ENCODE measurements around the gene SRRM5. TPM values are rescaled to one million over a fixed set of nuclear protein-coding genes. Genes with fewer than 3 reads are reported as not detected.
A peak's percentile ranks its signal among the peaks of the same experiment; 100 is the strongest.

Gene SRRM5
- total and polyA plus RNA-seq, 2 of the 13 experiments (the other 11 are each of a cell fraction or from before 2014, with no cell fraction given) = 0.11 to 0.16 TPM

- Histone ChIP-seq H3K4me1 (ENCODE audit: insufficient read depth, low read length) (no peaks in the 10 kb centered on the region), H3K4me2 (ENCODE audit: low read depth, low read length) (no peak overlapping the region), H3K27ac (ENCODE audit: extremely low read length, insufficient read depth, low read length) (no peak overlapping the region), H3K27me3 (ENCODE audit: control insufficient read depth in 1 of 2, insufficient read depth in 2 of 2, low read length in 2 of 2) (no peaks in the 10 kb centered on the region), H3K79me2 (ENCODE audit: insufficient read depth, low read length) (no peaks in the 10 kb centered on the region), H3K36me3 (replicated peaks in 1 of 2; ENCODE audit: control insufficient read depth in 1 of 2, insufficient read depth in 2 of 2, low read length in 2 of 2) (peaks cover 0 to 2% of the 10 kb centered on the region in 2 experiments; a peak in 1 of 5 replicates), H2AFZ (ENCODE audit: low read length) (no peak overlapping the region), H3K4me3 (replicated peaks in 1 of 3; ENCODE audit: insufficient read depth in 1 of 3, low read depth in 2 of 3, low read length in 3 of 3) (no peak overlapping the region), H3K9me3 (ENCODE audit: low read length) (no peaks in the 10 kb centered on the region), H3K9ac (ENCODE audit: insufficient read depth, low read depth, low read length) (no peak overlapping the region), H4K20me1 (ENCODE audit: insufficient read depth, low read length) (no peaks in the 10 kb centered on the region)
- TF ChIP-seq RBAK (CRISPR knock-in tag; IDR thresholded peaks at IDR 0.05) = no peak
- ChIA-PET CTCF (ENCODE audit: low intra/inter-chr PET ratio, low total read pairs) (no interaction called here), POLR2A (no interaction called here)
- no peak for ATAC-seq
- FAIRE-seq = no peak
- DNase-seq (ENCODE audit: low spot score) = no peak
- BruUV-seq (replicated peaks) = no TSS peak
- in situ Hi-C loops (cut with HindIII; ENCODE audit: extremely low pct_ligation_motif_present, low pct_unique_long_range_greater_than_20kb) (no loop called here), intact Hi-C loops (cut with micrococcal nuclease; ENCODE audit: unreplicated experiment) (no loop called here)
- WGBS (ENCODE audit: low lambda C conversion rate) = 96% methylated on average over 17 of the region's 17 CpGs
These were observed 14.9 kb downstream of the SRRM5 start for GRCh38 chr19:43626838-43627237.

- Histone ChIP-seq H3K36me3 (replicated peaks in 1 of 2; ENCODE audit: control insufficient read depth in 1 of 2, insufficient read depth in 2 of 2, low read length in 2 of 2) (no peaks in the 10 kb centered on the region; a peak in 1 of 5 replicates), H3K9me3 (ENCODE audit: low read length) (no peaks in the 10 kb centered on the region), H3K4me2 (ENCODE audit: low read depth, low read length) (no peak overlapping the region), H4K20me1 (ENCODE audit: insufficient read depth, low read length) (no peaks in the 10 kb centered on the region), H3K27ac (ENCODE audit: extremely low read length, insufficient read depth, low read length) (no peak overlapping the region), H3K9ac (ENCODE audit: insufficient read depth, low read depth, low read length) (no peak overlapping the region), H2AFZ (ENCODE audit: low read length) (no peak overlapping the region), H3K27me3 (ENCODE audit: control insufficient read depth in 1 of 2, insufficient read depth in 2 of 2, low read length in 2 of 2) (no peaks in the 10 kb centered on the region), H3K4me1 (ENCODE audit: insufficient read depth, low read length) (peaks cover 8% of the 10 kb centered on the region), H3K4me3 (replicated peaks in 1 of 3; ENCODE audit: insufficient read depth in 1 of 3, low read depth in 2 of 3, low read length in 3 of 3) (no peak overlapping the region), H3K79me2 (ENCODE audit: insufficient read depth, low read length) (no peaks in the 10 kb centered on the region)
- no peak for FAIRE-seq
- TF ChIP-seq GFI1 (CRISPR knock-in tag; IDR thresholded peaks at IDR 0.05; ENCODE audit: borderline replicate concordance) = no peak
- TF ChIP-seq NFYB (CRISPR knock-in tag; IDR thresholded peaks at IDR 0.05) = peak; percentile 69
- no peak for TF ChIP-seq MAFF (IDR thresholded peaks at IDR 0.05; ENCODE audit: low read depth, low read length)
- TF ChIP-seq NFYC (CRISPR knock-in tag; IDR thresholded peaks at IDR 0.05) = peak; percentile 34; the same call in 1 of the 2 replicates
- BruUV-seq (replicated peaks) = no TSS peak
- no peak for DNase-seq (ENCODE audit: low spot score)
- 100% methylated on average over 1 of the region's 3 CpGs for WGBS (ENCODE audit: low lambda C conversion rate)
- no peak for ATAC-seq
- intact Hi-C loops (cut with micrococcal nuclease; ENCODE audit: unreplicated experiment) (no loop called here), in situ Hi-C loops (cut with HindIII; ENCODE audit: extremely low pct_ligation_motif_present, low pct_unique_long_range_greater_than_20kb) (no loop called here)
- ChIA-PET CTCF (ENCODE audit: low intra/inter-chr PET ratio, low total read pairs) (no interaction called here), POLR2A (no interaction called here)
These were observed 16.9 kb downstream of the SRRM5 start for GRCh38 chr19:43628646-43629326.

Data from HepG2 (cell line).